ENCODE measurements around the gene USP53. TPM values are rescaled to one million over a fixed set of nuclear protein-coding genes. Genes with fewer than 3 reads are reported as not detected.

USP53 gene
- polyA plus RNA-seq, 1 of the 3 experiments (the other 2 are of a cell fraction) = 8.1 TPM

DNA sequence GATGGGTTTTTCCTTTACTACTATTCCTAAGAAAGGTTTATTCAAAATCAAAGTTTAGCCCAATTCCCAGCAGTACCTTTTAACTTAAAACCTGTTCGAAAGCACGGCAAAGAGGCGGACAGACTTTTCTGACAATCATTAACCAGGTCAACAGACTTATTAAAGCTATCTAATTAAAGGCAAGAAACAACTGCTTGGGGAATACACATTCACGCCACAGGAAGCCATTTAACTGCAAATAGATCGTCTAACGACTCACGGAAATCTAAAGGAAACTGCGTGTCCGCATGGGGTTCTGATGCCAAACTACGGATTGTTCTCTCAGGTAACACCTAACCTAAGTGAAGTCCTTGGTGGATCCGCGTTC is 663 bp upstream of the USP53 start:
- ChIA-PET POLR2A (interaction anchor here (0.6 kb wide), 1 partner anchor 58 kb away, joined by 5 read pairs; no protein-coding TSS in a partner anchor), CTCF (interaction anchor here (1.0 to 1.8 kb wide), 3 partner anchors 27 to 76 kb away, joined by 3 to 4 read pairs (median 3); no protein-coding TSS in a partner anchor)
- H3K4me3 ChIP-seq (ENCODE audit: low read depth in 2 of 2, low read length in 1 of 2) = peak overlapping the region; percentile 93 to 94
- no peaks in the 10 kb centered on the region for H3K27me3 ChIP-seq (ENCODE audit: insufficient read depth)
- peaks cover 6 to 15% of the 10 kb centered on the region in 2 experiments for H3K4me1 ChIP-seq (ENCODE audit: control insufficient read depth in 1 of 2, insufficient read depth in 2 of 2, low read depth in 1 of 2, low read length in 1 of 2)
- 2% methylated on average over 12 of the region's 12 CpGs for WGBS (ENCODE audit: low lambda C conversion rate)
- H2AFZ ChIP-seq (ENCODE audit: low read depth) = peak overlapping the region; percentile 54
- peaks cover 40% of the 10 kb centered on the region for H3K79me2 ChIP-seq (ENCODE audit: insufficient read depth)
- TF ChIP-seq, protein P1, sequence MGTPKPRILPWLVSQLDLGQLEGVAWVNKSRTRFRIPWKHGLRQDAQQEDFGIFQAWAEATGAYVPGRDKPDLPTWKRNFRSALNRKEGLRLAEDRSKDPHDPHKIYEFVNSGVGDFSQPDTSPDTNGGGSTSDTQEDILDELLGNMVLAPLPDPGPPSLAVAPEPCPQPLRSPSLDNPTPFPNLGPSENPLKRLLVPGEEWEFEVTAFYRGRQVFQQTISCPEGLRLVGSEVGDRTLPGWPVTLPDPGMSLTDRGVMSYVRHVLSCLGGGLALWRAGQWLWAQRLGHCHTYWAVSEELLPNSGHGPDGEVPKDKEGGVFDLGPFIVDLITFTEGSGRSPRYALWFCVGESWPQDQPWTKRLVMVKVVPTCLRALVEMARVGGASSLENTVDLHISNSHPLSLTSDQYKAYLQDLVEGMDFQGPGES (IDR thresholded peaks at IDR 0.05; ENCODE audit: low read depth, low read length) = 0 out of 2 replicates have a peak, but pooled peaks have one; percentile 1
- no peak for TF ChIP-seq MXI1 (IDR thresholded peaks at IDR 0.05; ENCODE audit: low read depth, low read length)
- no peaks in the 10 kb centered on the region for H4K20me1 ChIP-seq (ENCODE audit: insufficient read depth)
- H3K36me3 ChIP-seq (replicated peaks in 1 of 2; ENCODE audit: control insufficient read depth in 1 of 2, insufficient read depth in 2 of 2, low read length in 1 of 2) = peaks cover under 1 to 5% of the 10 kb centered on the region in 2 experiments
- peak overlapping the region; percentile 87 for H3K4me2 ChIP-seq
- H3F3A ChIP-seq (replicated peaks; ENCODE audit: insufficient read depth) = peaks cover 33% of the 10 kb centered on the region
- H3K27ac ChIP-seq (ENCODE audit: low read depth in 2 of 2, low read length in 1 of 2) = peak overlapping the region; percentile 92 to 94
- DNase-seq = no peak
- peak overlapping the region; percentile 80 for H3K9ac ChIP-seq
- H3K9me3 ChIP-seq = no peaks in the 10 kb centered on the region
- no peaks in the 10 kb centered on the region for H3K9me2 ChIP-seq

DNA sequence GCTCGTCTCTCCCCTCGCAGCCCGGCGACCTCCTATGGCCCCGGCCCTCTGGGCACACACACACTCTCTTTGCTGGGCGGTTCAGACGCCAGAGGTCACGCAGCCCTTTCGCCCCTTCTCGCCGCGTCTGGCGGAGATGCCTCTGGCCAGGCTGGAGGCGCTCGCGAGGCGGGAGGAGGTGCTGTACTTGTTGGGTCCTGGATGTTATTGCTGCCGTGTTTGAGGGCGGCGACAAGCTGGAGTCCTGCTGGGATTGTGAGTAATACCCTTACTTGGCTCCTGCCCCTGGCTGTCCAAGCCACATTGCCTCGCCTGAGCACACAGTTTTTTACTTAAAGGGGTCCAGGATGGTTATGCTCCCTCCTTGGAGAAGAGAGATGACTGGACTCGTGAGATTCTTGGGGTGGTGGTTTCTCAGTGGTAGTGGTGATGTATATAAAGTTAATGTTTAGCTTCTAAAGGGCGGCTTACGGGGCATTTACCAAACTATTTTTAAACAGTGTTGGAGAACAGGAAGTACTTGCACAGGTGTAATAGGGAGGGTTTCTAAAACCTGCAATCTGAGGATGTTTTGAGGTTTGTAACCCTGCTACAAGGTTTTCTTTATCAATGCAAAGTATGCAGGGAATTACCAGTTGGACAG is 572 bp downstream of the USP53 start:
- ChIA-PET CTCF (interaction anchor here (0.9 to 2.5 kb wide), 11 partner anchors 8 to 258 kb away, joined by 3 to 13 read pairs (median 3); no protein-coding TSS in a partner anchor), POLR2A (no interaction called here)
- peak overlapping the region; percentile 87 to 94 for H3K27ac ChIP-seq (ENCODE audit: low read depth in 2 of 2, low read length in 1 of 2)
- TF ChIP-seq RCOR1 (IDR thresholded peaks at IDR 0.05; ENCODE audit: low read length) = no peak
- TF ChIP-seq, protein P2, sequence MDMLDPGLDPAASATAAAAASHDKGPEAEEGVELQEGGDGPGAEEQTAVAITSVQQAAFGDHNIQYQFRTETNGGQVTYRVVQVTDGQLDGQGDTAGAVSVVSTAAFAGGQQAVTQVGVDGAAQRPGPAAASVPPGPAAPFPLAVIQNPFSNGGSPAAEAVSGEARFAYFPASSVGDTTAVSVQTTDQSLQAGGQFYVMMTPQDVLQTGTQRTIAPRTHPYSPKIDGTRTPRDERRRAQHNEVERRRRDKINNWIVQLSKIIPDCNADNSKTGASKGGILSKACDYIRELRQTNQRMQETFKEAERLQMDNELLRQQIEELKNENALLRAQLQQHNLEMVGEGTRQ (IDR thresholded peaks at IDR 0.05; ENCODE audit: borderline replicate concordance, low read depth, low read length) = no peak
- peak; percentile 73 for TF ChIP-seq TAF1 (IDR thresholded peaks at IDR 0.05; ENCODE audit: borderline replicate concordance, low read depth, low read length)
- TF ChIP-seq NRF1 (IDR thresholded peaks at IDR 0.05; ENCODE audit: low read depth, low read length) = no peak
- no peak for TF ChIP-seq SMC3 (IDR thresholded peaks at IDR 0.05; ENCODE audit: low read depth, low read length)
- TF ChIP-seq, protein P3, sequence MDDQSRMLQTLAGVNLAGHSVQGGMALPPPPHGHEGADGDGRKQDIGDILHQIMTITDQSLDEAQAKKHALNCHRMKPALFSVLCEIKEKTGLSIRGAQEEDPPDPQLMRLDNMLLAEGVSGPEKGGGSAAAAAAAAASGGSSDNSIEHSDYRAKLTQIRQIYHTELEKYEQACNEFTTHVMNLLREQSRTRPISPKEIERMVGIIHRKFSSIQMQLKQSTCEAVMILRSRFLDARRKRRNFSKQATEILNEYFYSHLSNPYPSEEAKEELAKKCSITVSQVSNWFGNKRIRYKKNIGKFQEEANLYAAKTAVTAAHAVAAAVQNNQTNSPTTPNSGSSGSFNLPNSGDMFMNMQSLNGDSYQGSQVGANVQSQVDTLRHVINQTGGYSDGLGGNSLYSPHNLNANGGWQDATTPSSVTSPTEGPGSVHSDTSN (IDR thresholded peaks at IDR 0.05) = no peak
- TF ChIP-seq GABPA (IDR thresholded peaks at IDR 0.05; ENCODE audit: low read depth) = no peak
- TF ChIP-seq SIN3A (IDR thresholded peaks at IDR 0.05; ENCODE audit: borderline replicate concordance, low read depth, low read length) = peak; percentile 52; the same call in 1 of the 2 replicates
- TF ChIP-seq YY1 (IDR thresholded peaks at IDR 0.05; ENCODE audit: low read depth) = no peak
- TF ChIP-seq EZH2phosphoT487 (IDR thresholded peaks at IDR 0.05; ENCODE audit: borderline replicate concordance, low read depth) = no peak
- TF ChIP-seq, protein P4, sequence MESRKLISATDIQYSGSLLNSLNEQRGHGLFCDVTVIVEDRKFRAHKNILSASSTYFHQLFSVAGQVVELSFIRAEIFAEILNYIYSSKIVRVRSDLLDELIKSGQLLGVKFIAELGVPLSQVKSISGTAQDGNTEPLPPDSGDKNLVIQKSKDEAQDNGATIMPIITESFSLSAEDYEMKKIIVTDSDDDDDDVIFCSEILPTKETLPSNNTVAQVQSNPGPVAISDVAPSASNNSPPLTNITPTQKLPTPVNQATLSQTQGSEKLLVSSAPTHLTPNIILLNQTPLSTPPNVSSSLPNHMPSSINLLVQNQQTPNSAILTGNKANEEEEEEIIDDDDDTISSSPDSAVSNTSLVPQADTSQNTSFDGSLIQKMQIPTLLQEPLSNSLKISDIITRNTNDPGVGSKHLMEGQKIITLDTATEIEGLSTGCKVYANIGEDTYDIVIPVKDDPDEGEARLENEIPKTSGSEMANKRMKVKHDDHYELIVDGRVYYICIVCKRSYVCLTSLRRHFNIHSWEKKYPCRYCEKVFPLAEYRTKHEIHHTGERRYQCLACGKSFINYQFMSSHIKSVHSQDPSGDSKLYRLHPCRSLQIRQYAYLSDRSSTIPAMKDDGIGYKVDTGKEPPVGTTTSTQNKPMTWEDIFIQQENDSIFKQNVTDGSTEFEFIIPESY (IDR thresholded peaks at IDR 0.05; ENCODE audit: borderline replicate concordance, low read depth) = no peak
- TF ChIP-seq NFIC (IDR thresholded peaks at IDR 0.05; ENCODE audit: borderline replicate concordance) = peak; percentile 61; the same call in 1 of the 2 replicates
- no peak for TF ChIP-seq MEF2A (IDR thresholded peaks at IDR 0.05; ENCODE audit: borderline replicate concordance, low read depth)
- TF ChIP-seq, protein P5, sequence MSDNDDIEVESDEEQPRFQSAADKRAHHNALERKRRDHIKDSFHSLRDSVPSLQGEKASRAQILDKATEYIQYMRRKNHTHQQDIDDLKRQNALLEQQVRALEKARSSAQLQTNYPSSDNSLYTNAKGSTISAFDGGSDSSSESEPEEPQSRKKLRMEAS (IDR thresholded peaks at IDR 0.05; ENCODE audit: low read depth) = 0 out of 2 replicates have a peak, but pooled peaks have one; percentile 56
- TF ChIP-seq POLR2AphosphoS5 (IDR thresholded peaks at IDR 0.05; ENCODE audit: low read depth, low read length) = no peak; the same call in 1 of the 2 replicates
- TF ChIP-seq FOSL2 (IDR thresholded peaks at IDR 0.05; ENCODE audit: borderline replicate concordance, low read depth) = peak; percentile 36; the same call in 1 of the 2 replicates
- no peak for TF ChIP-seq RXRA (IDR thresholded peaks at IDR 0.05; ENCODE audit: borderline replicate concordance, low read depth)
- TF ChIP-seq FOXJ3 (CRISPR knock-in tag; IDR thresholded peaks at IDR 0.05) = no peak
- no peak for TF ChIP-seq EP300 (IDR thresholded peaks at IDR 0.05; ENCODE audit: borderline replicate concordance in 1 of 2, low read depth in 1 of 2, low read length in 1 of 2)
- TF ChIP-seq RAD21 (IDR thresholded peaks at IDR 0.05; ENCODE audit: low read length) = no peak; the same call in 1 of the 2 replicates

More for the DNA sequence above, 572 bp downstream of the USP53 start:
- H4K20me1 ChIP-seq (ENCODE audit: insufficient read depth) = no peaks in the 10 kb centered on the region
- peak overlapping the region; percentile 93 to 94 for H3K4me3 ChIP-seq (ENCODE audit: low read depth in 2 of 2, low read length in 1 of 2)
- 5% methylated on average over 14 of the region's 24 CpGs for WGBS (ENCODE audit: low lambda C conversion rate)
- peak overlapping the region; percentile 85 for H2AFZ ChIP-seq (ENCODE audit: low read depth)
- peak; percentile 69 for DNase-seq
- H3K9ac ChIP-seq = peak overlapping the region; percentile 80
- peaks cover 28% of the 10 kb centered on the region for H3F3A ChIP-seq (replicated peaks; ENCODE audit: insufficient read depth)
- peaks cover 9 to 15% of the 10 kb centered on the region in 2 experiments for H3K36me3 ChIP-seq (replicated peaks in 1 of 2; ENCODE audit: control insufficient read depth in 1 of 2, insufficient read depth in 2 of 2, low read length in 1 of 2)
- peak overlapping the region; percentile 87 for H3K4me2 ChIP-seq
- no peaks in the 10 kb centered on the region for H3K27me3 ChIP-seq (ENCODE audit: insufficient read depth)
- H3K9me2 ChIP-seq = no peaks in the 10 kb centered on the region
- H3K4me1 ChIP-seq (ENCODE audit: control insufficient read depth in 1 of 2, insufficient read depth in 2 of 2, low read depth in 1 of 2, low read length in 1 of 2) = peaks cover 6 to 9% of the 10 kb centered on the region in 2 experiments
- H3K9me3 ChIP-seq = no peaks in the 10 kb centered on the region
- peaks cover 50% of the 10 kb centered on the region for H3K79me2 ChIP-seq (ENCODE audit: insufficient read depth)

Measured in SK-N-SH (cell line).